Astrocyte (in vitro differentiated cells and primary cell): Measurements from ENCODE around the gene MDFI. TPM values are rescaled to one million over a fixed set of nuclear protein-coding genes. Genes with fewer than 3 reads are reported as not detected.

Experiments used
- DNase-seq: peaks from one replicate; pipeline ENCODE4 v3.0.0-alpha.2; 2010; ENCODE audit warnings: low read depth
- FAIRE-seq: peaks from 2 replicates; lab custom pipeline; 2011; peaks lifted over from hg19 to GRCh38; lab: Jason Lieb, UNC
- H2AFZ ChIP-seq: 2 replicates; pipeline ENCODE4 v1.6.0; 2012; ENCODE audit warnings: low read depth, low read length, inconsistent platforms
- H3K27ac ChIP-seq: 2 replicates; pipeline ENCODE4 v1.5.1; 2011; ENCODE audit warnings: low read depth, low read length, inconsistent platforms
- H3K27me3 ChIP-seq: 2 replicates; pipeline ENCODE4 v1.6.0; 2011; ENCODE audit warnings: low read length, inconsistent platforms; ENCODE audit not compliant: insufficient read depth
- H3K36me3 ChIP-seq: 2 replicates; pipeline ENCODE4 v1.5.1; 2011; ENCODE audit warnings: low read length, inconsistent platforms; ENCODE audit not compliant: insufficient read depth
- H3K4me1 ChIP-seq: 2 replicates; pipeline ENCODE4 v1.5.1; 2011; ENCODE audit warnings: low read length, inconsistent platforms; ENCODE audit not compliant: insufficient read depth
- H3K4me2 ChIP-seq: 2 replicates; pipeline ENCODE4 v1.6.0; 2012; ENCODE audit warnings: low read length, inconsistent platforms
- H3K4me3 ChIP-seq: 2 replicates; pipeline ENCODE4 v1.5.1; 2011; ENCODE audit warnings: low read depth, mild to moderate bottlenecking, low read length, inconsistent platforms; ENCODE audit not compliant: insufficient read depth
- H3K79me2 ChIP-seq: 2 replicates; pipeline ENCODE4 v1.6.0; 2012; ENCODE audit warnings: mild to moderate bottlenecking, low read length, inconsistent platforms; ENCODE audit not compliant: insufficient read depth
- H3K9ac ChIP-seq: 2 replicates; pipeline ENCODE4 v1.6.0; 2012; ENCODE audit warnings: mild to moderate bottlenecking, low read length, inconsistent platforms
- H3K9me3 ChIP-seq: 2 replicates; pipeline ENCODE4 v1.5.1; 2012; ENCODE audit warnings: low read depth, mild to moderate bottlenecking, low read length, inconsistent platforms; ENCODE audit not compliant: insufficient read depth
- H4K20me1 ChIP-seq: 2 replicates; pipeline ENCODE4 v1.6.0; 2012; ENCODE audit warnings: low read length, inconsistent platforms; ENCODE audit not compliant: insufficient read depth
- H3K27ac Mint-ChIP-seq: one replicate; pipeline ENCODE4 v1.8.0; 2021; ENCODE audit warnings: mild to moderate bottlenecking, mixed read lengths; ENCODE audit not compliant: unreplicated experiment
- H3K27me3 Mint-ChIP-seq: one replicate; pipeline ENCODE4 v1.8.0; 2021; ENCODE audit warnings: low read depth, mixed read lengths; ENCODE audit not compliant: unreplicated experiment
- H3K36me3 Mint-ChIP-seq: one replicate; pipeline ENCODE4 v1.8.0; 2021; ENCODE audit warnings: low read depth, mixed read lengths; ENCODE audit not compliant: unreplicated experiment
- H3K4me1 Mint-ChIP-seq: one replicate; pipeline ENCODE4 v1.8.0; 2021; ENCODE audit warnings: low read depth, mixed read lengths; ENCODE audit not compliant: unreplicated experiment
- H3K4me3 Mint-ChIP-seq: one replicate; pipeline ENCODE4 v1.8.0; 2021; ENCODE audit warnings: mild to moderate bottlenecking, moderate library complexity, mixed read lengths; ENCODE audit not compliant: unreplicated experiment
- H3K9me3 Mint-ChIP-seq: one replicate; pipeline ENCODE4 v1.8.0; 2021; ENCODE audit warnings: mild to moderate bottlenecking, mixed read lengths; ENCODE audit not compliant: unreplicated experiment
- EZH2 ChIP-seq: IDR thresholded peaks from 2 replicates; pipeline ENCODE4 v1.6.1; 2012; ENCODE audit warnings: mild to moderate bottlenecking, low read length, inconsistent platforms; ENCODE audit not compliant: insufficient read depth
- total RNA-seq: library from RNA; stranded (reverse); gene quantifications from 2 replicates; pipeline ENCODE4 v1.2.1, GENCODE V29; 2021
- TF ChIP-seq, protein P1 (sequence below): IDR thresholded peaks from 2 replicates; pipeline ENCODE4 v1.5.1; 2011; ENCODE audit warnings: low read depth, mild to moderate bottlenecking, inconsistent platforms, low read length, moderate library complexity; ENCODE audit not compliant: insufficient read depth

The MDFI gene
- total RNA-seq, 1 donor from 2014 or later: 144 TPM

- no peak for TF ChIP-seq EZH2
- TF ChIP-seq, protein P1, sequence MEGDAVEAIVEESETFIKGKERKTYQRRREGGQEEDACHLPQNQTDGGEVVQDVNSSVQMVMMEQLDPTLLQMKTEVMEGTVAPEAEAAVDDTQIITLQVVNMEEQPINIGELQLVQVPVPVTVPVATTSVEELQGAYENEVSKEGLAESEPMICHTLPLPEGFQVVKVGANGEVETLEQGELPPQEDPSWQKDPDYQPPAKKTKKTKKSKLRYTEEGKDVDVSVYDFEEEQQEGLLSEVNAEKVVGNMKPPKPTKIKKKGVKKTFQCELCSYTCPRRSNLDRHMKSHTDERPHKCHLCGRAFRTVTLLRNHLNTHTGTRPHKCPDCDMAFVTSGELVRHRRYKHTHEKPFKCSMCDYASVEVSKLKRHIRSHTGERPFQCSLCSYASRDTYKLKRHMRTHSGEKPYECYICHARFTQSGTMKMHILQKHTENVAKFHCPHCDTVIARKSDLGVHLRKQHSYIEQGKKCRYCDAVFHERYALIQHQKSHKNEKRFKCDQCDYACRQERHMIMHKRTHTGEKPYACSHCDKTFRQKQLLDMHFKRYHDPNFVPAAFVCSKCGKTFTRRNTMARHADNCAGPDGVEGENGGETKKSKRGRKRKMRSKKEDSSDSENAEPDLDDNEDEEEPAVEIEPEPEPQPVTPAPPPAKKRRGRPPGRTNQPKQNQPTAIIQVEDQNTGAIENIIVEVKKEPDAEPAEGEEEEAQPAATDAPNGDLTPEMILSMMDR: no peak
- no peak for FAIRE-seq
These were observed 46.3 kb downstream of the MDFI start for GRCh38 chr6:41684311-41685180.

GRCh38 chr6:41685641-41686380, 47.5 kb downstream of the MDFI start:
- Mint-ChIP-seq H3K4me1 (peaks cover 7% of the 10 kb centered on the region), H3K9me3 (no peaks in the 10 kb centered on the region), H3K36me3 (no peaks in the 10 kb centered on the region), H3K27ac (no peak overlapping the region), H3K4me3 (no peak overlapping the region), H3K27me3 (peaks cover 30% of the 10 kb centered on the region)
- no peak for TF ChIP-seq EZH2
- TF ChIP-seq, protein P1: no peak
- peaks cover 3% of the 10 kb centered on the region for H3K4me1 ChIP-seq
- FAIRE-seq (no peak), DNase-seq (no peak)
- H2AFZ ChIP-seq: no peak overlapping the region
- no peaks in the 10 kb centered on the region for H3K36me3 ChIP-seq
- no peak overlapping the region for H3K4me2 ChIP-seq
- no peaks in the 10 kb centered on the region for H4K20me1 ChIP-seq
- H3K27ac ChIP-seq: no peak overlapping the region
- no peak overlapping the region for H3K4me3 ChIP-seq
- H3K27me3 ChIP-seq: no peaks in the 10 kb centered on the region
- no peaks in the 10 kb centered on the region for H3K79me2 ChIP-seq
- no peaks in the 10 kb centered on the region for H3K9me3 ChIP-seq
- no peak overlapping the region for H3K9ac ChIP-seq

More at GRCh38 chr6:41684311-41685180, 46.3 kb downstream of the MDFI start:
- no peak overlapping the region for H3K27ac ChIP-seq
- H3K4me3 ChIP-seq: no peak overlapping the region
- Mint-ChIP-seq H3K9me3 (no peaks in the 10 kb centered on the region), H3K27ac (no peak overlapping the region), H3K36me3 (no peaks in the 10 kb centered on the region), H3K27me3 (peaks cover 32% of the 10 kb centered on the region), H3K4me1 (peaks cover 7% of the 10 kb centered on the region), H3K4me3 (no peak overlapping the region)
- H3K79me2 ChIP-seq: no peaks in the 10 kb centered on the region
- no peaks in the 10 kb centered on the region for H4K20me1 ChIP-seq
- H3K4me2 ChIP-seq: no peak overlapping the region
- H3K4me1 ChIP-seq: peaks cover 3% of the 10 kb centered on the region
- no peak for DNase-seq
- H3K27me3 ChIP-seq: no peaks in the 10 kb centered on the region
- no peak overlapping the region for H2AFZ ChIP-seq
- no peak overlapping the region for H3K9ac ChIP-seq
- no peaks in the 10 kb centered on the region for H3K36me3 ChIP-seq
- H3K9me3 ChIP-seq: no peaks in the 10 kb centered on the region
